Loucy (cell line): Measurements from ENCODE around the gene DBN1.
A peak's percentile ranks its signal among the peaks of the same experiment; 100 is the strongest.

Source experiments
- H2AFZ ChIP-seq: fragments of 200-600 bp; sonication (generic); 2 replicates; pipeline ENCODE4 v1.6.0; 2016; ENCODE audit warnings: antibody characterized with exemption, mild to moderate bottlenecking, low read length, moderate library complexity
- H3F3A ChIP-seq: fragments of 200-600 bp; 2 replicates; pipeline ENCODE4 v1.6.0; 2016; ENCODE audit warnings: antibody characterized with exemption, low read depth, mild to moderate bottlenecking
- H3K27me3 ChIP-seq: fragments of 200-600 bp; sonication (generic); 2 replicates; pipeline ENCODE4 v1.6.1; 2014; ENCODE audit warnings: low read length, mild to moderate bottlenecking; ENCODE audit not compliant: insufficient read depth, poor library complexity, severe bottlenecking
- H3K36me3 ChIP-seq: fragments of 200-600 bp; sonication (generic); 2 replicates; pipeline ENCODE4 v1.6.1; 2016; ENCODE audit warnings: low read length; ENCODE audit not compliant: insufficient read depth
- H3K4me1 ChIP-seq: fragments of 200-600 bp; sonication (generic); 2 replicates; pipeline ENCODE4 v1.5.1; 2014; ENCODE audit warnings: low read length, mild to moderate bottlenecking; ENCODE audit not compliant: insufficient read depth, poor library complexity, severe bottlenecking
- H3K4me2 ChIP-seq: fragments of 200-600 bp; sonication (generic); 2 replicates; pipeline ENCODE4 v1.6.0; 2014; ENCODE audit warnings: antibody characterized with exemption, low read length, low read depth, mild to moderate bottlenecking; ENCODE audit not compliant: poor library complexity, severe bottlenecking
- H3K4me3 ChIP-seq: fragments of 200-600 bp; sonication (generic); 2 replicates; pipeline ENCODE4 v1.5.1; 2014; ENCODE audit warnings: low read length, mild to moderate bottlenecking, mixed read lengths; ENCODE audit not compliant: poor library complexity, severe bottlenecking
- H3K79me2 ChIP-seq: fragments of 200-600 bp; sonication (generic); 2 replicates; pipeline ENCODE4 v1.6.1; 2014; ENCODE audit warnings: low read length; ENCODE audit not compliant: insufficient read depth
- H3K9ac ChIP-seq: fragments of 200-600 bp; sonication (generic); 2 replicates; pipeline ENCODE4 v1.6.0; 2014; ENCODE audit warnings: mild to moderate bottlenecking, low read depth, low read length, moderate library complexity; ENCODE audit not compliant: poor library complexity, severe bottlenecking
- H3K9me2 ChIP-seq: fragments of 200-600 bp; sonication (generic); replicated peaks from 2 replicates; pipeline ENCODE4 v1.6.1; 2016; ENCODE audit warnings: low read depth, low read length, mixed read lengths
- H3K9me3 ChIP-seq: fragments of 200-600 bp; sonication (generic); 2 replicates; pipeline ENCODE4 v1.6.1; 2014; ENCODE audit warnings: mild to moderate bottlenecking, antibody characterized with exemption, low read length, low read depth; ENCODE audit not compliant: insufficient read depth
- H4K20me1 ChIP-seq: fragments of 200-600 bp; sonication (generic); 2 replicates; pipeline ENCODE4 v1.6.0; 2014; ENCODE audit warnings: antibody characterized with exemption, low read length, mild to moderate bottlenecking; ENCODE audit not compliant: insufficient read depth, poor library complexity, severe bottlenecking
- EZH2phosphoT487 ChIP-seq: fragments of 200-600 bp; IDR thresholded peaks from 2 replicates; pipeline ENCODE4 v1.6.1; 2018; ENCODE audit warnings: antibody characterized with exemption, mild to moderate bottlenecking, moderate library complexity, borderline replicate concordance
- TF ChIP-seq, protein P1 (sequence below): fragments of 200-600 bp; sonication (generic); conservative IDR thresholded peaks from 2 replicates; pipeline ENCODE4 v1.5.1; 2014; ENCODE audit warnings: mild to moderate bottlenecking, antibody characterized with exemption, low read length

DBN1 gene

DNA sequence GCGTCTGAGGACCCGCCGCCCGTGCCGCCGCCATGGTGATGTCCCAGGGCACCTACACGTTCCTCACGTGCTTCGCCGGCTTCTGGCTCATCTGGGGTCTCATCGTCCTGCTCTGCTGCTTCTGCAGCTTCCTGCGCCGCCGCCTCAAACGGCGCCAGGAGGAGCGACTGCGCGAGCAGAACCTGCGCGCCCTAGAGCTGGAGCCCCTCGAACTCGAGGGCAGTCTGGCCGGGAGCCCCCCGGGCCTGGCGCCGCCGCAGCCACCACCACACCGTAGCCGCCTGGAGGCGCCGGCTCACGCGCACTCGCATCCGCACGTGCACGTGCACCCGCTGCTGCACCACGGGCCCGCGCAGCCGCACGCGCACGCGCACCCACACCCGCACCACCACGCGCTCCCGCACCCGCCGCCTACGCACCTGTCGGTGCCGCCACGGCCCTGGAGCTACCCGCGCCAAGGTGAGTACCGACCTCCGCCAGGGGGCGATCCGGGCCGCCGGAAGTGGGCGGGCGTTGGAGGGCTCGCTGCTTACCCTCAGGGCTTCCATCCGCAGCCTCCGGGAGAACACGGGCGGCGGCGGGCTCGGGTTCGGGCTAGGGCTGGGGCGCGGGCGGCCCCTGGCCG lies 18.3 kb downstream of the DBN1 start:
- H3F3A ChIP-seq: no peaks in the 10 kb centered on the region; the same call in 1 of the 2 replicates
- H3K4me2 ChIP-seq: peak overlapping the region; percentile 80
- H4K20me1 ChIP-seq: peaks cover 13% of the 10 kb centered on the region
- H3K4me3 ChIP-seq: peak overlapping the region; percentile 79
- no peaks in the 10 kb centered on the region for H3K36me3 ChIP-seq
- H3K9me2 ChIP-seq: no peaks in the 10 kb centered on the region
- no peaks in the 10 kb centered on the region for H3K27me3 ChIP-seq
- TF ChIP-seq EZH2phosphoT487: no peak
- TF ChIP-seq, protein P1, sequence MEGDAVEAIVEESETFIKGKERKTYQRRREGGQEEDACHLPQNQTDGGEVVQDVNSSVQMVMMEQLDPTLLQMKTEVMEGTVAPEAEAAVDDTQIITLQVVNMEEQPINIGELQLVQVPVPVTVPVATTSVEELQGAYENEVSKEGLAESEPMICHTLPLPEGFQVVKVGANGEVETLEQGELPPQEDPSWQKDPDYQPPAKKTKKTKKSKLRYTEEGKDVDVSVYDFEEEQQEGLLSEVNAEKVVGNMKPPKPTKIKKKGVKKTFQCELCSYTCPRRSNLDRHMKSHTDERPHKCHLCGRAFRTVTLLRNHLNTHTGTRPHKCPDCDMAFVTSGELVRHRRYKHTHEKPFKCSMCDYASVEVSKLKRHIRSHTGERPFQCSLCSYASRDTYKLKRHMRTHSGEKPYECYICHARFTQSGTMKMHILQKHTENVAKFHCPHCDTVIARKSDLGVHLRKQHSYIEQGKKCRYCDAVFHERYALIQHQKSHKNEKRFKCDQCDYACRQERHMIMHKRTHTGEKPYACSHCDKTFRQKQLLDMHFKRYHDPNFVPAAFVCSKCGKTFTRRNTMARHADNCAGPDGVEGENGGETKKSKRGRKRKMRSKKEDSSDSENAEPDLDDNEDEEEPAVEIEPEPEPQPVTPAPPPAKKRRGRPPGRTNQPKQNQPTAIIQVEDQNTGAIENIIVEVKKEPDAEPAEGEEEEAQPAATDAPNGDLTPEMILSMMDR: peak; percentile 52
- no peaks in the 10 kb centered on the region for H3K4me1 ChIP-seq
- H2AFZ ChIP-seq: peak overlapping the region; percentile 73
- H3K9me3 ChIP-seq: no peaks in the 10 kb centered on the region
- peak overlapping the region; percentile 90 for H3K9ac ChIP-seq
- H3K79me2 ChIP-seq: no peaks in the 10 kb centered on the region

DNA sequence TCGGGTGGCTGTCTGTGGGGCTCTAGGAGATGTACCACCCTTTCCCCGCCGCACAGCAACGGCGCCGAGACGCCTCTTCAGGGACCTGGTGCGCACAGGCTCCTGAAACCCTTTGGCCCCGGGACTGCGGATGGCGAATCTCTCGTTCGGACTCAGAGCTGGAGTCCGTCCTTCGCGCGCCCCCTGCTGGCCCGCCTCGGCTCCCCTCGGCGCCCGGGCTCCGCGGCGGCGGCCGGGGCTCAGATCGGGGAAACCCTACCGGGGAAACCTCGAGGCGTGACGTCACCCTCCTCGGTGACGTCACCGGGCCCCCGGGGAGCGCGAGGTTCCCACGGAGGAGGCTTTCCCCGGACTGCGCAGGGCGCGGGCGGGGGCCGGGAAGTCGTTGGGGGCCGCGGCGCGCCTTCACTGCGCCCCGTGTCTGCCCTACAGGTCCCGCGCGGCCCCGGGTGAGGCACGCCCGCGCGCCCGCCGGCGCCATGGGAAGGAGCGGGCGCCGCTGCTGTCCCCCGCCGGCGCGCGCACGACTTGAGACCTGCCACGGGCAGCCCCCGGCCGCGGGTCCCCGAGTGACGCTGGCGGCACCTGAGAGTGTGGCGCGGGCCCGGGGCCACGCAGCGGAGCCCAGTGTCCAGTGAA lies 18.9 kb downstream of the DBN1 start:
- Histone ChIP-seq H3K79me2 (no peaks in the 10 kb centered on the region), H3K4me3 (peak overlapping the region; percentile 79), H4K20me1 (peaks cover 13% of the 10 kb centered on the region), H3K9me2 (no peaks in the 10 kb centered on the region), H3K27me3 (no peaks in the 10 kb centered on the region), H3F3A (no peaks in the 10 kb centered on the region; the same call in 1 of the 2 replicates), H3K9me3 (no peaks in the 10 kb centered on the region), H3K9ac (peak overlapping the region; percentile 90), H3K36me3 (no peaks in the 10 kb centered on the region), H2AFZ (peak overlapping the region; percentile 73), H3K4me2 (peak overlapping the region; percentile 80), H3K4me1 (no peaks in the 10 kb centered on the region)
- TF ChIP-seq EZH2phosphoT487: no peak
- TF ChIP-seq, protein P1: peak; percentile 60

DNA sequence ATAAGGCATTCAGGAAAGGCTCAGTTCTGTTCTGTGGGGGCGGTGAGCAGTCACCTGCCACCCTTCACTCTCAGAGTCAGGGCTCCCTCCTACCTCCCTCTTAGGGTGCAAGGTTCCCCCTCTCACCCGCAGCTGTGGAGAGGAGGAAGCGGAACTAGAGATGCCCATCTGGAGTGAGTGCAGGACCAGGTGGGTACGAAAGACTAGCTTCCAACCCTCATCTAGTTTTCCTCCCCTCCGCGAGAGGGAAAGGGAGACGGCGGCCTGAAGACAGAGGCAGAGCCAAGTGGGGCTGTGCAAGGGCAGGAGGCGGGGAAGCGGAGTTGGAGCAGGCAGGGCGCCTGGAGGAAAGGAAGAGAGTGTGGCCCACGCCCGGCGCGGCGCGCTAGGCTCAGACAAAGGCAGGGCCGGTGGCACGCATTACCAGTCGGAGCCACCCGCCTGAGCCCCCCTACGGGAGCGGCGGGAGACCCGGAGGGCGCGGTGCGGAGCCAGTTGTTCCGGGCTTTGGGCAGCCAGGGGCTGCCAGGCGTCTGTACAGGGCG lies 19.5 kb downstream of the DBN1 start:
- Histone ChIP-seq H3K4me1 (no peaks in the 10 kb centered on the region), H3K4me3 (peak overlapping the region; percentile 79), H3K27me3 (no peaks in the 10 kb centered on the region), H3K79me2 (no peaks in the 10 kb centered on the region), H2AFZ (no peak overlapping the region), H3K4me2 (peak overlapping the region; percentile 64), H4K20me1 (peaks cover 13% of the 10 kb centered on the region), H3F3A (no peaks in the 10 kb centered on the region; the same call in 1 of the 2 replicates), H3K9me2 (no peaks in the 10 kb centered on the region), H3K9ac (peak overlapping the region; percentile 90), H3K36me3 (no peaks in the 10 kb centered on the region), H3K9me3 (no peaks in the 10 kb centered on the region)
- TF ChIP-seq EZH2phosphoT487: no peak
- TF ChIP-seq, protein P1: no peak
